GM21423 (cell line): ENCODE results near the gene CYP46A1.
"Not testable (repeated sequence)": the region's sequence is repeated elsewhere in the genome, so short reads cannot be mapped to it uniquely, and the experiment has no call there.

ENCODE experiments used
- ATAC-seq: cut with Tn5 transposase; IDR thresholded peaks from one replicate; pipeline ENCODE4 v1.9.1; 2021; ENCODE audit warnings: mild to moderate bottlenecking, moderate library complexity; ENCODE audit not compliant: unreplicated experiment

The CYP46A1 gene

DNA sequence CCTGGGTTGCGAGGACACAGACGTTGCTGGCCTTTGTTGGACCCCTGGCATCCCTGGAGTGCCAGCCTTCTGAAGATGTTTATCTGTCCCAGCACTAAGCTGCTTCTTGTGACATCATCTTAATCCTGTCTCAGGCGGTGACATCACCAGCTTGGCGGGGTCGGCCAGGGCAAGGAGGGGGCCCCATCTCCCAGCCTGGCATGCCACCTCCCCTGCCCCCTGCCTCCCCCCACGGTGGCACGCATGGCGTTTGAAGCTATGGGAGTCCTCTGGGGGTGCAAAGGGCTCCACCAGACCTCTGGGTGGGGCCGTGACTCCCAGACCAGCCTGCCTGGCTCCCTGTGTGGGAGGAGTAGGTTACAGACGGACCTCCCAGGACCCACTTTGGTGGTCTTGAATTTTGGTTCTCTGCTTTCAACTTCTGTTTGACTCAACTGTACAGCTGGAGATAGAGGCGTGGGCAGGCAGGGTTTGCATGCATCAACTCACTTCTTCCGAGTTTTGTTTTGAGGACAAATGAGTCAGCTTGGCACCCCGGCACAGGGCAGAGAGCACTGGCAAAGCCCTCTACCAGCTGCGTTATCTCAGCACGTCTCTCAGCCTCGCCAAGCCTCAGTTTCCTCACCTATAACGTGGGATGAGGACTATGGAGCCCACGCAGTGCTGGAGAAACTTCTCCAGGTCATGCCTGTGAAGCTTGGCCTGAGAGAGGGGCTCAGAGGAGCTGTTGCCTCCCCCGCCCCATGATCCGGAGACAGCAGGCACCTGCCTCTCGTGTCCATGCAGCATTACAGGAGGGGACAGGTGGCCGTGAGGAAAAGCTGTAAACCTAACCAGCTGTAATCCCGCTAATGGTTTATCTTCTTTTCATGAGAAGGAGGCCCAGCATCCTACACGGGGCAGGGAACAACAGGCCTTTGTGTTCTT is 70.3 kb downstream of the CYP46A1 start:
- ATAC-seq = no peak

DNA sequence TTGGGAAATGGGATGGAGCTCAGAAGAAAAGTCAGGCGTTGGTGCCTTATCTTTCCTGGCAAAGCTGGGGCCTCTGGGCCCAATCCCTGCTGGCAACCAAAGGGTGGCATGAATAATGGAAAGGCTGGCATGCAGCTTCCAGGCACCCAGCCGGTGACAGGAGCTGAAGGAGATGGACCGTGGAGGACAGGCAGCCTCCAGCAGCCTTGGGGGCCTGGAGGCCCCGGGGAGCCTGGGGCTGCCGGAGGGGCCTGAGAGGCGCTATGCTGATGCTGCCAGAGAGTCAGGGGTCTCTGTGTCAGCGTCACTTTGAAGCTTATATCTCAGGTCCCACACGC is 70.9 kb downstream of the CYP46A1 start:
- ATAC-seq = no peak

DNA sequence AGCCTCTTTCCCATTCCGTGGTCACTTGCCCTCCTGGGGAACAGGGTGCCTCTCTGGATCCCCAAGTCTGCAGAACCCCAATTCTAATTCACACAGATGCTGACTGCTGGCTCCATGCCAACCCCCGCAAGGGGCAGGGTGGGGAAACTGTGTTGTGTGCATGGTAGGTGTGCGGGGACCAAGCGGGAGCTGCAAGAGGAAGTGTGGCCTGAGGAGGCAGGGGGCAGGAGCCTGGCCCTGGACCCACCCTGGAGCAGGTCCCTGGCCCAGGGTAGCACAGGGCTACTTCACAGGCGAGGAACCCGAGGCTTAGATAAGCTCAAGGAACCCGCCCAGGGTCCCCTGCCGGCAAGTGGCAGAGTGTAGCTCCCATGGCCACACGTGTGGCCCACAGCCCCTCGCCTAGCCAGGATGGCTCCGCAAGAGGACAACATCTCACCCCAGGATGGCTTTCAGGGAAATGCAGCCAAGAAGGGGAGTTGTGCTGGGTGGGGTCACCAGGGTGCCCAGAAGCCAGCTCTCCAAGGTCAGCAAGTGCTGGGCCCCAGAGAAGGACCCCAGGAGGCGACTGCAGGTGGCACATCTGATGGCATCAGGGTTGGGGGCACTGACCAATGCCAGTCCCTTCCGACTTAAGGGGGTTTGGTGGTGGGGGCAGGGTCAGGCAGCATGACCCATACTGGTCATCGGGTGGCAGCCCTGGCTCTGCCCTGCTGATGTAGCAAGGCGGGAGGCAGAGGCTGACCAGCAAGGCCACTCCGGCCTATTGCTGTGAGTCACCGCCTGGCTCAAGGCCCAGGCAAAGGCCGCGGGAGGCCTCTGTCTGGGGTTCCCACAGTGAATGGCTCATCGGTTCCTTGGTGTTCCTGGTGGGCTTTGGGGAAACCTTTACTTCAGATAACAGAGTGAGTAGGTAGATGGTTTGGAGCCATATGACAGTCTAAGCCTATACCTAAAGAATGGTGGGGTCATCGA is 71.8 kb downstream of the CYP46A1 start:
- no peak for ATAC-seq

DNA sequence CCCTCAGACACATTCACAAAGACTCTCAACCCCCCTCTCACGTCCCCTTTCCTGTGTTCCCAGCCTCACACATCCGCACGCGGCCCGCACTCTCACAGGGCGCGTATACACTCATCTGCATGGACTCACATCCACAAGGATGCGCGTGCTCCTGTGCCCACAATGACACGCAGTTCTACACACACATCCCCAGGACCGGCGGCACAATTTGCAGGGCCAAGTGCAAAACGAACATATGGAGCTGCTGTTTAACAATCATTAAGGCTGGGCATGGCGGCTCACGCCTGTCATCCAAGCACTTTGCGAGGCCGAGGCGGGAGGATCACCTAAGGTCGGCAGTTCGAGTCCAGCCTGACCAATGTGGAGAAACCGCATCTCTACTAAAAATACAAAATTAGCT is 72.7 kb downstream of the CYP46A1 start:
- no peak for ATAC-seq

DNA sequence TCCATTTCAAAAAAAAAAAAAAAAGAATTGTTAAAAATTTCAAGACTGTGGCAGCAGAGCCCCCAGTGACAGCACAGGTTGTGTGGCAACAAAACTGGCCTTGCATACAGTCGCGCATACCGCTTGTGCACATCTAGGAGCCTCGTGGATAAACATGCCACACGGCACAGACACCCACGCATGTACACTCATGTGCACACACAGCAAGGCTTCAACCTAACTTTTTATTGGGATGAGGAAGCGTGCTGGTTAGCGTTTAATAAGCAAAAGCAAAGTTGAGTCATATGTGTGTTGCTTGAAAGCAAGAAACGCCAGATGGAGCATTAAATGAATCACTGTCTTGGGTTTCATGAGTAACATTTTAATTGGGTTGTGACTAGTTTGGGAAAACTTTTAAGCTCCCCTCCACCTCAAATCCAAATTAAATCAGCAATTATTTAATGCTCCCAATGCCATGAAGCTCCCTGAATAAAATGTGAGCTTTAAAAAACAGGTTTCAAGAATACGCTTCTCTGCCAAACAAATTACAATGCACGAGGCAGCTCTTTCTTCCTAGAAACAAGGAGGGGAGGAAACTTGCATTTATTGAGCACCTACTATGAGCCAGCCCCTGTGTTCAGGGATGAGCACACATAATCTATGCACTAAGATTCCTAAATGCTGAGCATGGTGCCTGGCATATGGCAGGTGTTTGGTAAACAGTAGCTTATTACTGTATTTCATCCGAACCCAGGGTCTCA is 73.4 kb downstream of the CYP46A1 start:
- no peak for ATAC-seq

GRCh38 chr14:99758121-99758821 is 74.2 kb downstream of the CYP46A1 start:
- ATAC-seq = no peak

DNA sequence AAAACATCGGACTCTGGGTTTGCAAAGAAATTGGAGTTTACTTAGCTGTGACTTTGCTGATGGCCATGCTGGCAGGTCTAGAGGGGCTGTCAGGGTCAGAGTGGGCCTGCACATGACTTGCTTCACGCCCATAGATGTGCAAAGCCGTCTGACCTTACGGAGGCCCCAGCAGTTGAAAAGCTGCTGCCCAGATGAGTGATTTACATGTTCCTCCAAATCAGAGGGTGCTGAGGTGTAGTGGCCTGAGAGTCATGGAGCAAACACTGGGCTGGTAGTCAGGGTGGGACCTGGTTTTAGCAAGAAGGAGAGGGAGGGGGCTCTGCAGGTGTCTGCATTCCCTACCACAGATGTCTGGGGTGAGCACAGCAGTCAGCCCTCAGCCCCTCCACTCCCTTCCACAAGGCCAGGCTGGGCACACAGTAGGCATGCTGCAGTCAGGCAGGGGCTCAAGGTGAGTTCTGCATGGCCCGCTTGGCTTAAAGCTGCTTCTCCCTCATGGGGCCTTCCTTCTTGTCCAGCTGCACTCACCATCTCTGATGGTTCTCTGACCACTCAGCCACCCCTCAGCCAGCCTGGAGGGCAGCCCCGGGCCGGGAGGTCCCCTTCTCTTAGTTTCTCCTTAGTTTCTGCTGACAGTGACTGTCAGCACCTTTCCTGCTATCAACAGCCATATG is 74.9 kb downstream of the CYP46A1 start:
- ATAC-seq = no peak

- ATAC-seq = no peak
These were observed 75.4 kb downstream of the CYP46A1 start for GRCh38 chr14:99759546-99759925.

- ATAC-seq = no peak
These were observed 76.7 kb downstream of the CYP46A1 start for GRCh38 chr14:99760817-99761216.

DNA sequence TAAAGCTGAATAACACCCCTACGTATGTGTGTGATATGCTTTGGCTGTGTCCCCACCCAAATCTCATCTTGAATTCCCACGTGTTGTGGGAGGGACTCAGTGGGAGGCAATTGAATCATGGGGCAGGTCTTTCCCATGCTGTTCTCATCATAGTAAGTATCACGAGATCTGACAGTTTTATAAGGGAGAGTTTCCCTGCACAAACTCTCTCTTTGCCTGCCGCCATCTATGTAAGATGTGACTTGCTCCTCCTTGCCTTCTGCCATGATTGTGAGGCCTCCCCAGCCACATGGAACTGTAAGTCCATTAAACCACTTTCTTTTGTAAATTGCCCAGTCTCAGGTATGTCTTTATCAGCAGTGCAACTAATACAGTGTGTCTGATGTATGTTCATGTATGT is 78.8 kb downstream of the CYP46A1 start:
- ATAC-seq = not testable (repeated sequence)

DNA sequence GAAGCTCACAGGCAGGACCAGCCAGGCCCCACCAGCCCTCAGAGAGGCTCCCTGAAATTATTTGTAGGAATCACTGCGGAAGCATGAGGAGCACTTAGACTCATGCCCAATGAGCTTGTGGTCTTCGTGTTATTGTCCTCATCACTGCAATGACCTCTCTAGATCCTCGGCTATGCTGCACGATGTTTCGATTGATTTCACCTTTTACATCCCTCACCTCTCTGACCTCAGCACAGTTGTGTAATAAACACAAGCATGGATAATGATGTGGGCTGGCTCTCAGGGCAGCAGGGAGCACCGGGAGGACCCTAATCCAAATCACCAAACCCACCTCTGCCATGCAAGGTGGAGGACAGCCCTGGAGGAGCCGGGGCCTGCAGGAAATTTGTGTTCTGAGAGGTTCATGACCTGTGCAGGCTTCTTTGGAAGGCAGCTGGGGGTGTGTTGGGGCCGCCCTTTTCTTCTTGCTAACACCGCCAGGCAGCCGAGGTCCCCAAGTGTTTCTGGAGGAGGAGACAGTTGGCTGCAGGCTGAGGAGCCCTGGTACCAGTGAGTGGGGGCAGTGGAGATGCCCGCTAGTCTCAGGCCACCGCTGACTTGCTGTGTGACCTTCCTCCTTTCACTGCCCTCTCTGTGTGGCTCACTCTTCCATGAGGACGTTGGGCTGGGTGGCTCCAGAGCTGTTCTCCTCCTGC is 79.6 kb downstream of the CYP46A1 start:
- no peak for ATAC-seq

DNA sequence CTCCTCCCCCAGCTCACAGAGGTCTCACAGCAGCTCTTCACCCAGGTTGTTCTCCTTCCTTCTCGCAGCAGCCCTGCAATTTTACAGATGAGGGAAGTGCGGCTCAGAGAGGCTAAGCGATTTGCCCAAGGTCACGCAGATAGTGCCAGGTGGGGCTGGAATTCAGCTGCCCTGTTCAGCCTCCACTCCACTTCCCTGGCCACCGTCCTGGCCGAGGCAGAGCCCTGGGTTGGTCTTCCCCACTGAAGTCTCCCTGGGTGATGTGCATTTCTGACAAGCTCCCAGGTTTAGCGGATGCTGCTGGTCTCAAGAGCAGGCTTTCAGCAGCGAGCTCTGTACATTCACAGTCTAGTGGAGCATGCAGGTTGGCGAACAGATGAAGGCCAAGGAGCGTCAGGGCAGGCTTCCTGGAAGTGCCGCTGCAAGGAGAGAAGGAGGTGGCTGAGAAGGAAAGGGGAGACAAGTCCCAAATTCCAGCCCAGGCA is 80.2 kb downstream of the CYP46A1 start:
- no peak for ATAC-seq

GRCh38 chr14:99768381-99768780 is 84.3 kb downstream of the CYP46A1 start:
- no peak for ATAC-seq

- no peak for ATAC-seq
These were observed 85.0 kb downstream of the CYP46A1 start for GRCh38 chr14:99769123-99769522.

GRCh38 chr14:99769799-99770198 is 85.7 kb downstream of the CYP46A1 start:
- ATAC-seq = no peak

DNA sequence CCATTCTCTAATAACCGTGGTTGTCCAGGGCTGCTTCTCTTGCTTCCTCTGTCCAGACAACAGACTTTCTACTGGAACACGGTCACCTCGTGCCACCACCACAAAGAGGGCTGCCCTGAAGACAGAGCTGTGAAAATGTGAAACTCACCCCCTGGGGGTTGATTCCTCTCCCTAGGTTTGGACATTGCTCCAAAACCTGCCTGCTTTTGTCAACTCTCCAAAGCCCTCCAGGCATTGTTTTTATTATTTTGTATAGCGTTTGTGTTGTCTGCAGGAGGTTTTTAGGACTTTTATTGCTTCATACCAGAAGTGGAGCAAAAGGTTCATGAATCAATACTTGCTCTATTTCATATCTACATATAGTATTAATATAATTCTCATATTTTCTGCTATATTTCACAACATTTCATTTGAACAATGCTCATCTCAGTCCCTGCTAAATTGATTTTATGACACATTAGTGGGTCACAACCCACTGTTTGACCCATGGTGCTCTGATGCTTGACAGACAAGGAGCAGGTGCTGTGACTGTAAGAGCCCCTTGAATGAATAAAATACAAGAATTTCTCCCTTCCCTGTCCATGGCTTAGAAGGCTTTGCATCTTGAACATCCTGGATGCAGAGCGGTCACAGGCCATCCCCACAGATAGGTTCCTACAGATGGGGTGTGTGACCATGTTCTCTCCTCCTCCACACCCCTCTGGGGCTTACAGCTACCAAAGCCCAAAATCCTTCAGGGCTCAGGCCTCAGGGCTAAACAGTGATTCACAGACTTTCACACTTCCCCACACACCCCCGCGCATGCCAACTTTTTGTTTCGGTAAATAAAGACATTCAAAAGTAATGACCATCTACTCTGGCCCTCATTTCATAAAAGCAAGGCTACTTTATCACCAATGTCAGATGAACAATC is 88.5 kb downstream of the CYP46A1 start:
- ATAC-seq = no peak

- ATAC-seq = no peak
These were observed 89.7 kb downstream of the CYP46A1 start for GRCh38 chr14:99773521-99774497.
